Astrocyte (in vitro differentiated cells and primary cell): ENCODE measurements around the gene ADCY1.

Source experiments
- EZH2 ChIP-seq: IDR thresholded peaks from 2 replicates; pipeline ENCODE4 v1.6.1; 2012; ENCODE audit warnings: mild to moderate bottlenecking, low read length, inconsistent platforms; ENCODE audit not compliant: insufficient read depth
- TF ChIP-seq, protein P1 (sequence below): IDR thresholded peaks from 2 replicates; pipeline ENCODE4 v1.5.1; 2011; ENCODE audit warnings: low read depth, mild to moderate bottlenecking, inconsistent platforms, low read length, moderate library complexity; ENCODE audit not compliant: insufficient read depth

DNA sequence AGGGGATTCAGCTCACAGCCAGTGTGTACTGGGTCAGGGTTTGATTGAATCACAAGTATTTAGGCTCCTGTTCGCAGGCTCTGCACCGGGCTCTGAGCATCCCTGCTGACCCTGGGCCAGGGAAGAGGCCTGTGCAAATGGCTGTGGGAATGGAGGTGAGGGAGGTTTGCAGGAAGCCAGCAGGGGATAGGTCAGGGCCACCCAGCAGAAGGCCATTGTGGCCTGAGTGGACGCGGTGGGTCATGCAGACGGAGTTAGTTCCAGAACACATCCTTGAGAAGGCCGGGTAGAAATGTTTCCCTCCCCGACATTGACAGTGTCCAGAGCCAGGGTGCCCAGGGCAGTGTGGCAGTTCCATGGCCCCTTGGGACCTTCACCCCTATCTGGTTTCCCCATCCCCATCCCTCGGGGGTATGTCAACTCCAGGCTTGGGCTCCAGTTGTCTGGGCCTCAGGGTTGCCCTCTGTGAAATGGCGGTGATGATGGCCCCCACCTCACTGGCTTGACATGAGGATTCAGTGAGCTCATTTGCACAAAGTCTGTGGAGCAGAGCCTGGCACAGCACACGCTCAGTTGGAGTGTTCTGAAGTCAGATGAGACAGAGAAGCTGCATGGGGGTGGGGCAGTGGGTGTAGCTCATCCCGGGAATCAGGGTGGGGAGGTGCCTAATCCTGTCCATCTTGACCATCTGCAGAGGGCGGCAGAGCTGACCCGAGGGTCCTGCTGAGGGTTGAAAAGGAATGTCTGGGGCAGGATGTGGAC lies 107.6 kb downstream of the ADCY1 start:
- TF ChIP-seq, protein P1, sequence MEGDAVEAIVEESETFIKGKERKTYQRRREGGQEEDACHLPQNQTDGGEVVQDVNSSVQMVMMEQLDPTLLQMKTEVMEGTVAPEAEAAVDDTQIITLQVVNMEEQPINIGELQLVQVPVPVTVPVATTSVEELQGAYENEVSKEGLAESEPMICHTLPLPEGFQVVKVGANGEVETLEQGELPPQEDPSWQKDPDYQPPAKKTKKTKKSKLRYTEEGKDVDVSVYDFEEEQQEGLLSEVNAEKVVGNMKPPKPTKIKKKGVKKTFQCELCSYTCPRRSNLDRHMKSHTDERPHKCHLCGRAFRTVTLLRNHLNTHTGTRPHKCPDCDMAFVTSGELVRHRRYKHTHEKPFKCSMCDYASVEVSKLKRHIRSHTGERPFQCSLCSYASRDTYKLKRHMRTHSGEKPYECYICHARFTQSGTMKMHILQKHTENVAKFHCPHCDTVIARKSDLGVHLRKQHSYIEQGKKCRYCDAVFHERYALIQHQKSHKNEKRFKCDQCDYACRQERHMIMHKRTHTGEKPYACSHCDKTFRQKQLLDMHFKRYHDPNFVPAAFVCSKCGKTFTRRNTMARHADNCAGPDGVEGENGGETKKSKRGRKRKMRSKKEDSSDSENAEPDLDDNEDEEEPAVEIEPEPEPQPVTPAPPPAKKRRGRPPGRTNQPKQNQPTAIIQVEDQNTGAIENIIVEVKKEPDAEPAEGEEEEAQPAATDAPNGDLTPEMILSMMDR, result no peak
- TF ChIP-seq EZH2, result no peak
